Transverse colon (tissue), 4 donors: ENCODE data around the gene NOP56.

Experiments
- CTCF ChIP-seq, 5 experiments: fragments of 200-600 bp in 3 of 5; fragments of 450-650 bp in 2 of 5; sonication (generic) in 3 of 5; IDR thresholded peaks; 1 replicate in 2 of 5; 2 replicates in 3 of 5; pipeline ENCODE4 v1.5.1; 2016 to 2017; ENCODE audit warnings: antibody characterized with exemption in 5 of 5, inconsistent platforms in 3 of 5, mild to moderate bottlenecking in 2 of 5, moderate library complexity in 1 of 5
- EP300 ChIP-seq: sonication (generic); formaldehyde crosslinking; IDR thresholded peaks from one replicate; pipeline ENCODE4 v1.6.1; 2017; ENCODE audit warnings: antibody characterized with exemption, low read depth
- POLR2A ChIP-seq: fragments of 450-650 bp; IDR thresholded peaks from one replicate; pipeline ENCODE4 v1.6.1; 2016; ENCODE audit warnings: antibody characterized with exemption, mild to moderate bottlenecking, moderate library complexity
- POLR2AphosphoS5 ChIP-seq, 3 donors: sonication (generic); formaldehyde crosslinking; IDR thresholded peaks; one replicate each; pipeline ENCODE4 v1.6.1; 2016; ENCODE audit warnings: antibody characterized with exemption in 3 of 3

GRCh38 chr20:2657241-2657640 is 4.8 kb downstream of the NOP56 start:
- TF ChIP-seq CTCF (IDR thresholded peaks at IDR 0.05) (no peak), POLR2A (no peak), EP300 (no peak), POLR2AphosphoS5 (IDR thresholded peaks at IDR 0.05) (no peak)
